IPS-NIHi7 (cell line): ENCODE measurements around the gene STRC.
"Not testable (repeated sequence)": the region's sequence is repeated elsewhere in the genome, so short reads cannot be mapped to it uniquely, and the experiment has no call there.

ENCODE experiments used
- DNase-seq: peaks from one replicate; pipeline ENCODE4 v3.0.0; 2012; ENCODE audit warnings: mixed read lengths; ENCODE audit errors: extremely low spot score

STRC gene

DNA sequence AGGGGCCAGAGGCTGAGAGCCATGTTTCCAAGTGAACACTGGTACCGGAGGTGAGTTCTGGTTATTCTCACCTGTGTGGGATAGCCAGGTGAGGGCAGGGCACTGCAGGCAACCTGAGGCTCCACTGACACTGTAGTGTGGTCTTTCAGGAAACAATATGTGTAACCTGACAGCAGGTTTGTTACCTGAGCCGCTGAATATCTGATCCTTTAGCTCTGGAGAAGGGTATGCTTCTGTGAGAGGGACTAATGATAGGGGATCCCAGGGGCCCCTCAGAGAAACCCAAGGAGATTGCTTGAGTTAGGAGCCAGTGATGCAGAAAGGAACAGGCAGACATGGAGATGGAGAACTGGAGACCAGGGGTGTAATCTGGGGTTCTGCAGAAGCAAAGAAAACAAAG lies at the start of gene STRC:
TSS of gene STRC (minus strand) at position 101 of the 400 bp plus-strand sequence. CDS start at position 23, 78 bp downstream.
- not testable (repeated sequence) for DNase-seq

DNA sequence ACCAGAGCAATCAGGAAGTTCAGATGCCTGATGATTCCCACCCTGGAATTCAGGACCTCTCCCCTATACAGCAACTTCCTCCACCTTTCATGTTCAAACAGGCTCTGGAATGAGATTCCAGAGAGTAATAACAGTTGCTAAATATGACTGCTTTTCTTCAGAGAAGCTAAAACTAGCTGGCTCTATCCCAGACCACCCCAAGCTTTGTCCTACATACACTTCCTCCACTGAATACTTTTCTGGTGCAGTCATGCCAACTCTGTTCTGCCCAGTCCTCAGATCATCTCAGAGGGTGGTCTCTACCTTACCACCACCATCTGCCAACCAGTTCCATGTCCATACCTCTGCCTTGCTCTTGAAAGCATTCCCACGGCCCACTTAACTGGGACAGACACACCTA lies 47.6 kb upstream of the STRC start:
- DNase-seq = not testable (repeated sequence)

DNA sequence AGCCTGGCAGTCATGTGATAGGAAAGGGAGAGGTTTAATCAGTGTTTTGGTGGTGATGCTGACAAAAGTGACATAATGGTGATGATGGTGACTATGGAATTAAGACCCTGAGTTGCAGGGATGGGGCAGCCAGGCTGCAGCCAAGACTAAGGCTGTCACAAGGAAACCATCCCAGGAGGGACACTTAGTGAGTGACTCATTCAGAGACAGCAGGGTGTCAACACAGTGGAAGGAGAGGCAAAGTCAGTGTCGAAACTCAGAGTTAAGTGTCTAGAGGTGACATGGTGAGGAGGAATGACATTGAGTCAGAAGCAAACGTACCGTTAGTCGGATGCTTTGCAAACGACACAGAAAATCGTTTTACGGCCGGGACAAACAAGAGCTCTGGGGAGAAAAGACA lies 44.7 kb upstream of the STRC start:
- not testable (repeated sequence) for DNase-seq

DNA sequence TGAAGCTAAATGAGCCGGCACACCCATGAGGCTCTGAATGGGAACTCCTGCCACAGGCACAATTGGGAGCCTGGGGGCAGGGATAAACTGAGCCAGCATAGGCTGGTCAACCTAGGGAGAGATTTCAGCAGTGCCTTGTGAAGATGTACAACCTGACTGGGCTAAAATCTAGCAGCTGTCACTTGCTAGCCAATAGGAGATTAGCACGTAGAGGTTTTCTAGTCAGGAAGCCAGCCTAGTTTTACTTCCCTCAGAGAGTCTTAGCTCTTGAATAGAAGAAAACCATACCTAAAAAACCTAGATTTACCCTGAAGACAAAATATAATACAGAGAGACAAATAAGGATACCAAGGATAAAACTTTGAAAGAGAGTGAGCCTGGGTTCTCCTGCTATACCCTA lies 43.7 kb upstream of the STRC start:
- not testable (repeated sequence) for DNase-seq

DNA sequence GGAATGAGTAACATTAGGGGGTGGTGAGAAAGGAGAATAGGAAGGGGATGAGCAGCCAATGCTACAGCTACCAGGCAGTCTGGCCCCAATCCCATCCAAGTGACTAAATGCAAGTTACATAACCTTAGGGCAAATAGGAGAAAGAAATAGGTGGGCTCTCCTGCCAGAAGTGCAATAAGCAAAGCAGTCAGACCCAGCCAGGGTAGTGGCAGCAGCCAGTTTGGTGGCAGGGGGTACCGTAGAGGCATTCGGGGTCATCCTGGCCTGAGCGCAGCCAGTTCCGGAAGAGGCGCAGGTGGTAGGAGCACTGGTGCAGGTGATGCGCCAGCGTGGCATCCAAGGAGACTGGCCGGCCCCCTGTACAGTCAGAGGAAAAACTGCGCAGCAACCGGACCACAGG lies 41.1 kb upstream of the STRC start:
- DNase-seq = not testable (repeated sequence)

DNA sequence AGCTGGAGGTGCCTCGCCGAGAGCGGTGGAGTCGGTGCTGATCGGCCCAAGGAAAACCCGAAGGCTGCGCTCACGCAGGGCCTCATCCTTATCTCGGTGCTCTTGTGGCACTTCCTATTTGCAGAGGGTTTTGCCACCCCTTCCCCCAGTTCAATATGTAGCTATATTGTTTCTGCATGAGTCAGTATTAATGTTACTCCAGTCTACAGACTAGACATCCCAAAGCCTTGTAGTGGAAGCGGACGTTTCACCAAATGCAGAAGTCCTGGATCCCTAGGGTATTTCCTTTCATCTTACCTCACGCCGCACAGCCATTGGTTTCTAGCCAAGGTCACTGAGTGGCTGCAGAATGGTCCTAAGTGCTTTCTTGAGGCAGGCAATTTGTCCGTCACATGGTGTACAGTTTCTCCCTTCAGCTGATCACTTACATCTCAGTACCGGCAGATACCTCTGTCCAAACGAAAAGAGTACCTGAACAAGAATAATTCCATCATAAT lies 30.9 kb upstream of the STRC start:
- DNase-seq = not testable (repeated sequence)

DNA sequence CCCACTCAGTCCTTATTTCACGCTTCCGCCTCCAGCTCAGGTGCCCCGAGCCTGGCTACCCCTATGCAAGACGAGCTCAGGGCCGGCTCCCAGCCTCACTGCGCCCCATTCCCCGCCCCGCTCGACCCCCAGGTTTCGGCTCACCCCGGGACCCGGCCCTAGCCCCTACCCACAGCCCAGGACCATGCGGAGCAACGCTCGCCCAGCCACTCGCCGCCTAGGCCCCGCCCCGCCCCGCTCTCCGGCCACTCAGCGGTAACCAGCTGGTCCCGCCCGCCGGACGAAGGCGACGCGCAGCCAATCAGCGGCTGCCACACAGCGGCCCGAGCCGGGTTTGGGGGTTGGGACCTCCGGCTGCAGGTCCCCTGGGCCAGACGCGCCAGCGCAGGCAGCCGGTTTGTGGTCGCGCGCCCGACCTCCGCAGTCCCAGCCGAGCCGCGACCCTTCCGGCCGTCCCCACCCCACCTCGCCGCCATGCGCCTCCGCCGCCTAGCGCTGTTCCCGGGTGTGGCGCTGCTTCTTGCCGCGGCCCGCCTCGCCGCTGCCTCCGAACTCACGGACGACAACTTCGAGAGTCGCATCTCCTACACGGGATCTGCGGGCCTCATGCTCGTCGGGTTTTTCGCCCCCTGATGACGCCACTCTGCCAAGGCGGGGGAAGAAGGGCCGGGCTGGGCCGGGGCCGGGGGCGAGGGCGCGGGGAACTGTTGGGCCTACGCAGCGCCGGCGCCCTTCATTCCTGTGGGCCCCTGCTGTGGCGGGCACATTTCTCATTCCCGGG lies 30.2 kb upstream of the STRC start, which contains the start of gene CATSPER2:
TSS of gene CATSPER2 (minus strand) at position 196 of the 781 bp plus-strand sequence. CDS start 783 bp downstream, outside the sequence.
- DNase-seq = no peak

DNA sequence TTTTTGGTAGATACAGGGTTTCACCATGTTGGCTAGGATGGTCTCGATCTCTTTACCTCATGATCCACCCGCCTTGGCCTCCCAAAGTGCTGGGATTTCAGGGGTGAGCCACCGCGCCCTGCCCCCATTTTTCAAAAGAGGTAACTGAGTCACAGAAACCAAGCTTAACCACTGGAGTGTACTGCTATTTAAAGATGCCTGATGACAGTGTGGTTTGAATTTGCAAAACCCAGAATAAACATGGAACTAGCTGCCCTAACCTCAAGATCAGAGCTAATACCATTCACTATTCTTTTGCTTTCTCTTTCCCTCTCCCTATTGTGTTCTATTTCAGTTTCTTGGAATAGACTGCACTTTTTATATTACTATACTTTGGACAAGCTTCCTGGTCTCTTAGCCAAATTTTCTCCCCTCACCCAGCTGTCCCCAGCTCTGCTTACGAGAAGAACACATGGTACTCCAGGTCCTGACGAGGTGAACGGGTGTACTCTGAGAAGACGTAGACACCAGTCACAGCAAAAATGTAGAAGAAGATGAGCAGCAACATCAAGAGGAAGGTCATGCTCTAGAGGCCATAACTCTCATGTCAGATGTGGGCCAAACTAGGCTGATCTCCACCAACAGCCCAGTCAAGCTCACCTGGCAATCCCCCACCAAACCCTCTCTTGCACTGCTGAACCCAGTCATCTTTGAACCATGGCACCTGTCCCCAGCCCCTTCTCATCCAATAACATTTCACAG lies 20.0 kb upstream of the STRC start:
- DNase-seq = not testable (repeated sequence)

DNA sequence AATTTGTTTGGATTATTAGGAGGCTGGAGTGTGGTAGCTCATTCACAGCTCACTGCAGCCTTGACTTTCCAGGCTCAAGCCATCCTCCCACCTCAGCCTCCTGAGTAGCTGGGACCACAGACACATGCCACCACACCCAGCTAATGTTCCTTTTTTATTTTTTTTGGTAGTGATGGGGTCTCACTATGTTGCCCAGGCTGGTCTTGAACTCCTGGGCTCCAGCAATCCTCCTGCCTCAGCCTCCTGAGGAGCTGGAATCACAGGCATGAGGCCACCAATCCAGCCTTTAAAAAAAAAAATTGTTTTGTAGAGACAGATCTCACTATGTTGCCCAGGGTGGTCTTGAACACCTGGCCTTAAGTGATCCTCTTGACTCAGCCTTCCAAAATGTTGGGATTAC lies 8.3 kb upstream of the STRC start:
- DNase-seq = not testable (repeated sequence)

DNA sequence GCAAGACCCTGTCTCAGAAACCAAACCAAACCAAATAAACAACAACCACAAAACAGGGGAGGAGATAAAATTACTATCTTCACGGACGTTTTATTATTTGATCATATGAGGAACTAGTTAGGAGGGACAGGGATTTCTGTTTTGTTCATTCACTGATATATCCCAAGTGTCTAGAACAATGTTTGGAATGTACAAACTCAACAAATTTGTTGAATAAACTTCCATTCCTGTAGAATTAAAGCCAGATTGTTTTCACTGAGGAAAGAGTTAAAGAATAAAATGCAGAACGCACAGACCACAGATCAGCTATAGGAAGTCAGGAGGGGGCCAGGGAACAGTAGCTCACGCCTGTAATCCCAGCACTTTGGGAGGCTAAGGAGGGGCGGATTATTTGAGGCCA lies 6.5 kb upstream of the STRC start:
- DNase-seq = no peak

DNA sequence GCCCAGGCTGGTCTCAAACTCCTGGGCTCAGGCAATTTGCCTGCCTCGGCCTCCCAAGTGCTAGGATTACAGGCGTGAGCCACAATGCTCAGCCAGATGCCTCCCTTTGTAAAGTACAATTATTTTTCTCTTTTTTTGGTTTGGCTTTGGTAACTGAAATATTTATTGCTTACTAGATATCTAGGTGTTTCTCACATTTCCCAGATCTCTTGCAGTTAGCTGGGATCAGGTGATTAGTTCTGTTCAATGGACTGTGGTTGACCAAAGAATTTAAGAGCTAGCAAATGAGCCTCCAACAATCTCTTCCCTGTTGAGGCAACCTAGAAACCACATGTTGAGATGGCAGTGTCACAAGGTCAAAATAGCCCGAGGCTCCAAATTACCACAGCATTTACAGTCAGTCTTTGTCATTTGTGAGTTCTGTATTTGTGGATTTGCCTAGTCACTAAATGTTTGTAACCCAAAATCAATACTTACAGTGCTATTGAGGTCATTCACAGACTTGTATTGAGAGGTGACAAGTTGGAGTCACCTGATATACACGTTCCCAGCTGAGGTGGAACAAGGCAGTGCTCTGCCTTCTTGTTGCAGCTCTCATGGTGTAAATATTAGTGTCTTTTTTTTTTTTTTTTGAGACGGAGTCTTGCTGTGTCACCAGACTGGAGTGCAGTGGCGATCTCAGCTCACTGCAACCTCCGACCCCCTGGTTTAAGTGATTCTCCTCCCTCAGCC lies 3.6 kb upstream of the STRC start:
- DNase-seq = not testable (repeated sequence)

DNA sequence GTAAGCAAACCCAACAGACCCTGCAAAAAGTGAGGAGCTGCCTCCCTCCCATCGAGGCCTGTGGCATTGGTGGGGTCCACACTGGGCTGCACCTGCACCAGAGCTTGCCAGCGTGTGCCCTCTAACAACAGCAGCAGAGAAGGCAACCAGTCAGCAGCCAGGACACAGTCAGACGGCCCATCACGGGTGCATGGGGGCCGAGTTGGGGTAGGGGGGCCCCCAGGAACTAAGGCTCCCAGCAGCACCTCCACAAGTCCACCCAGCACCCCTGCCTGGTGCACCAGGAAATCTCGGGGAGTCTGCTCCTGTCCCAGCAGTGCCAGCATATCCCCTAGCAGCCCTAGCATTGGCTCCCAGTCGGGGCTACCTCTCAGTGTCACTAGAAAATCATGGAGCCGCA lies 850 bp downstream of the STRC start:
- not testable (repeated sequence) for DNase-seq

DNA sequence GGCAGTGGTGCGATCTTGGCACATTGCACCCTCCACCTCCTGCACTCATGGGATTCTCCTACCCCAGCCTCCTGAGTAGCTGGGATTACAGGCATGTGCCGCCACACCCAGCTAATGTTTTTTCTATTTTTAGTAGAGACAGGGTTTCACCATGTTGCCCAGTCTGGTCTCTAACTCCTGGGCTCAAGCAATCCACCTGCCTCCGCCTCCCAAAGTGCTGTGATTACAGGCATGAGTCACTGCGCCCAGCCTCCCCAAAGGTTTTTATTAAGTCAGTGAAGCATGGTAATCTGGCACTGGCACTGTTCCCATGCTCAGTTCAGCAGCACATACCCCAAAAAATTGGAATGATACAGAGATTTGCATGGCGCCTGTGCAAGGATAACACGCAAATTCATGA lies 16.4 kb downstream of the STRC start:
- not testable (repeated sequence) for DNase-seq

DNA sequence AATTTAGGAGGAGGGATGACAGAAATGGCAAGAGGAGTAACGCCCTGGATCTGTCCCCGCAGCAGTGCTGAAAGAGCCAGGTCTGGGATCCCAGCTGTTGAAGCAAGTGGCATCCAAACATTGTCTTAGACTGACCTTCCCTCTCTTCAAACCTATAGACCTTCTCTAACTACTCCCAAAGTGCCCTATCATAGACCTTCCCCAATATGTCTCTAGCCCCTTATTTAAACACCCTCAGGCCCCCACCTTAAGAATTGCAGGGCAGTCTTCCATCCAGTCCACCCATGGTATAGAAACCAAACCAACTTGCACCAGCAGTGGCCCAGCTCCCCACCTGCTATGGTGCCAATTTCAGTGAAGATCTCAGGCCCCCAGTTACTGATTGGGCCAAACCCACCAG lies 18.4 kb downstream of the STRC start:
- DNase-seq = not testable (repeated sequence)

DNA sequence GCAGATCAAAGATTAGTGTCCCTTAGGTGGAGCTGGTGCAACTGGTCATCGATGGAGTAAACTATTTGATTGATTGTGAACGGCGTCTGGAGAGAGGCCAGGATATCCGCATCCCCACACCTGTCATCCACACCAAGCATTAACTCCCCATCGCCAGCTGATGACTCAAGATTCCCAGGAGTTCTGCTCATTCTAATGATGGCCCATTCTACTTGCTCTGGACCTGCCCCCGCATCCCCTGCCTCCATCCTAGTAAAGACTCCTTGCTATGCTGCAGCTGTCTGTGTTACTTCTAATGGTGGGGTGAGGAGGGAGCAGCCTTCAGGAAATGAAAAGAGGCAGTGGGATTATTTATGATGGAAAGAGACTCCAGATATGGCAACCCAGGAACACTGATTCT lies 19.5 kb downstream of the STRC start:
- DNase-seq = not testable (repeated sequence)

DNA sequence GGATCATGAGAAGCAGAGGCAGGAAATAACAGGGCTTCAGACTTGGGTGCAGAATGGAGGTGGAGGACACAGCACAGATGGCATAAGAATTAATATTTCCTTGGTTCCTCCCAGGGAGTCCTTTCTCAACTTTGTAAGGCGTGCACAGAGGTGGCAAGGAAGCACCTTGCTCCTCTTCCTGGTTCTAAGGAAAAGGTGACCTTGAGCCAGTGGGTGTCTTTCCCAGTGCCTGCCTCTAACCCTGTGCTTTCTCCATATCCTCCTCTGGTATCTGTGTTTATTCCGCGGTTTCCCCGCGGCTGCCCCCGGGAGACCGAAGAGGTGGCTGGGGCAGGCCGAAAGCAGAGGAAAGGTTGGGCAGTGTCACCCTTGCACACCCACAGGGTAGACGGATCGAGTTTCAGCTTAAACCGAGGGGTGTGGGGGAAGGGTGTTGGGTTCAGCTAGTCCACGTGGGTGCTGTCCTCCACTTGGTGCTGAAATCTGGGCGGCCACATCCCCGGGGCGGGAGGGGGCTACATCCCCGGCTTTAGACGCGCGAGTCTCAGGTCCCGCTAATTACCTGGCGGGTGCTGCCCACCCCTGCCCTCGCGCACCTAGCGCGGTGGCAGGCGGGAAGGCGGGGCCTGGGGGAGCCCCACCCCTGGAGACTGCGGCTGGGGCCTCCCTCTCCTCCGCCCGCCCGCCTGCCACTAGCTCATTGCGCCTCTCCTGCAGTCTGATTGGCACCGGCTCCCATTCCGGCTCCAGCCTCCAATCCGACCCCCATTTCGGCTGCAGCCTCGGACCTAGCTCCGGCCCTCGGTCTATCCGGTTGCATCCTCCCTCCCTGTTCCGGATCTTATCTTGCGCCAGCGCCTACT lies 25.0 kb downstream of the STRC start, which contains the start of gene CKMT1B:
TSS of gene CKMT1B (plus strand) at position 700 of the 863 bp plus-strand sequence. CDS start 192 bp downstream, outside the sequence.
- not testable (repeated sequence) for DNase-seq

DNA sequence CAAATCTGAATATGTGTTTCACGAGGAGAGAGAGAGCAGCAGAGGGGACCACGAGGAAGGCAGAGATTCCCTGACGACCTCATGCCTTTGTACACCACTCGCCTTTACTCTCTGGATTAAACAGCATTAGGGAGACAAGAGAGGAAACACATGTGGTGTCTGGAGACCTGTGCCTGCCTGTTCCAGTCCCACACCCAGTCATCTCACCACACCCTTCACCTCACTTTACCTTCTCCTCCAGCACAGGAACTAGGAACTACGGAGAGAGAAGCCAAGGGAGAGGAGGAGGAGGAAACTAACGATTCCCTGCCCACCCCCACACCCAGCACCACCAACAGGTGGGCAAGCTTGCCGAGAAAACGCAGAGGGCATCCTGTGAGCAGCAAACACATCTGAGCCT lies 25.8 kb downstream of the STRC start:
- DNase-seq = not testable (repeated sequence)

DNA sequence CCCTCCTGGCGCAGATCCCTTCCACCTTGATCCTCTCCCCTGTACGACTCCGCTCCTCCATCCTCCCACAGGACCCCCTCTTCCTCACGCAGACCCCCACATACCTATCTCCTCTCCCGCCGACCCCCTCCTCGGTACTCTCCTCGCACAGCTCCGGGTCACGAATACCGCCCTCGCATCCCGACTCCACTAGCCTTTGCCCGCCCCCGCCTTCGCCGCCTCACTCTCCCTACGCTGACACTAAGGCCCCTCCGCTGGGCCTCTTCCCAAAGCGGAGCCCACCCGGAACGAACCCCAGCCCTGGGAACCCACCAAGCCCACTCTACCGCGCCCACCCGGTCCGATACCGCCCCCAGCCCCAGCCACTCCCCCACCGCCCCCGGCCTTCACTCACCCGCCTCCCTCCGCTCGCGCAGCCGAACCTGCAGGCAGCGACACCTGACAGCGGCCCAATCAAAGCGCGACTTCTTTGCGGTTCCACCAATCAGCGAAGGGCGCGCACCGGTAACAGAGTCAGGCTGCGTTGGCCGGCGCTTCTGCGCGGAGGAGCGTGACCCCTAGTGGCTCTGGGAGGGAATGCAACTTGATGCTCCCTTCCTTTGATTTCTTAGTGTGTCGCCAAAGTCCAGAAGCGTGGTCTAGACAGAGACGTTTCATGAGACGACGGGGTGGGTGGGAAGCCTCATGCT lies 28.7 kb downstream of the STRC start, which contains the start of gene PPIP5K1:
TSS of gene PPIP5K1 (minus strand) at position 431 of the 689 bp plus-strand sequence. CDS start 5,704 bp downstream, outside the sequence.
- not testable (repeated sequence) for DNase-seq

DNA sequence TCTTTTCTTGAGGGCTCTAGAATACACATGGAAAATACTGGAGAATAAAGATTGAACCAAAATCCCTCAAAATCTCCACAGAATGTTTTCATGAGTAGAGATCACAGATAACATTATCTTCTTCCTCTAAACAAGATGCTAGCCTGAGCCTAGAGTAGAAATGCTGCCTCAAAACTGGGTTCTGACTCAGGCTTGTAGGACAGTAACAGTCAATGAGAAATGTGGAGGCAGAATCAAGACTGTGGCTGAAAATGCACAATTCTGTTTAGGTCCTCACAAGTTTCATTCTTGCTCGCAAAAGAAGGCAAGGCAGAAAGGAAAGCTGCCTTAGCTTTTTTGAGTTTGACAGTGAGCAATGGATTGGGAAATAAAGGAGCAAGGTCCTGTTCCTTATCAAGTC lies 44.0 kb downstream of the STRC start:
- not testable (repeated sequence) for DNase-seq

DNA sequence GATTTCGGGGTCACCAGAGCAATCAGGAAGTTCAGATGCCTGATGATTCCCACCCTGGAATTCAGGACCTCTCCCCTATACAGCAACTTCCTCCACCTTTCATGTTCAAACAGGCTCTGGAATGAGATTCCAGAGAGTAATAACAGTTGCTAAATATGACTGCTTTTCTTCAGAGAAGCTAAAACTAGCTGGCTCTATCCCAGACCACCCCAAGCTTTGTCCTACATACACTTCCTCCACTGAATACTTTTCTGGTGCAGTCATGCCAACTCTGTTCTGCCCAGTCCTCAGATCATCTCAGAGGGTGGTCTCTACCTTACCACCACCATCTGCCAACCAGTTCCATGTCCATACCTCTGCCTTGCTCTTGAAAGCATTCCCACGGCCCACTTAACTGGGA lies 52.0 kb downstream of the STRC start:
- not testable (repeated sequence) for DNase-seq
